ENCODE results near the gene CDH23.

GRCh38 chr10:71648933-71649320 lies 252.2 kb downstream of the CDH23 start:
- TF ChIP-seq POLR2A (IDR thresholded peaks at IDR 0.05) (no peak), CTCF (IDR thresholded peaks at IDR 0.05) (no peak)

Data from adrenal gland (tissue), 5 donors.